ENCODE data around the gene PCDHB13.
"Not testable (repeated sequence)": the region's sequence is repeated elsewhere in the genome, so short reads cannot be mapped to it uniquely, and the experiment has no call there.

PCDHB13 gene

DNA sequence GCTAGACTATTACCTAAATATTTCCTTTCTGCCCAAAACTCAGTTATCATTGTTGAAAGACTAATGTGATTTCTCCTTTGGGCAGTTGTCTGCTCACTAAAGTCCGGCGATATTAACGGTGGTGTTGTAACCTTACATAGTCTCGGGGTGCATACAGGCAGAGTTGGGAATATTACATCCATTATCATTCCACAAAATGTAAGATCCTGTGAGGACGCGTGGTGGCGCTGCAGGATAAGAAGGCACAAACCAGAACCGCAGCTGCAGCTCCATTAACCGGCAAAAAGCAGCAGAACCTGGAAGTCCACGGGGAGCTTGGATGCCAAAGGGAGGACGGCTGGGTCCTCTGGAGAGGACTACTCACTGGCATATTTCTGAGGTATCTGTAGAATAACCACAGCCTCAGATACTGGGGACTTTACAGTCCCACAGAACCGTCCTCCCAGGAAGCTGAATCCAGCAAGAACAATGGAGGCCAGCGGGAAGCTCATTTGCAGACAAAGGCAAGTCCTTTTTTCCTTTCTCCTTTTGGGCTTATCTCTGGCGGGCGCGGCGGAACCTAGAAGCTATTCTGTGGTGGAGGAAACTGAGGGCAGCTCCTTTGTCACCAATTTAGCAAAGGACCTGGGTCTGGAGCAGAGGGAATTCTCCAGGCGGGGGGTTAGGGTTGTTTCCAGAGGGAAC is at the start of gene PCDHB13:
TSS of gene PCDHB13 (plus strand) at position 264 of the 684 bp plus-strand sequence. CDS start at position 469, 205 bp downstream.
- H3K27me3 ChIP-seq (ENCODE audit: insufficient read depth, low read length) = peaks cover 27% of the 10 kb centered on the region
- H3K36me3 ChIP-seq (ENCODE audit: insufficient read depth, low read length); H2AFZ ChIP-seq (ENCODE audit: low read length, unreplicated experiment); H3K79me2 ChIP-seq (ENCODE audit: control insufficient read depth, insufficient read depth, low read length, unreplicated experiment); H3K4me1 ChIP-seq (ENCODE audit: control insufficient read depth, insufficient read depth, low read length, unreplicated experiment); H3K27ac ChIP-seq (ENCODE audit: low read depth, low read length); H3K4me3 ChIP-seq (ENCODE audit: low read depth, low read length): not testable (repeated sequence)

GRCh38 chr5:141172381-141173204 is 41.1 kb upstream of the PCDHB13 start, which contains the start of gene PCDHB7:
Gene PCDHB7 (plus strand): TSS chr5:141172644. CDS start chr5:141172836, 192 bp downstream.
- H3K36me3 ChIP-seq (ENCODE audit: insufficient read depth, low read length) = no peaks in the 10 kb centered on the region
- H3K27ac ChIP-seq (ENCODE audit: low read depth, low read length) = no peak within 1 kb of the TSS
- peaks cover 27% of the 10 kb centered on the region for H3K27me3 ChIP-seq (ENCODE audit: insufficient read depth, low read length)
- peak within 1 kb of the TSS; percentile 41 for H2AFZ ChIP-seq (ENCODE audit: low read length, unreplicated experiment)
- H3K4me3 ChIP-seq (ENCODE audit: low read depth, low read length) = no peak within 1 kb of the TSS
- no peaks in the 10 kb centered on the region for H3K79me2 ChIP-seq (ENCODE audit: control insufficient read depth, insufficient read depth, low read length, unreplicated experiment)
- no peaks in the 10 kb centered on the region for H3K4me1 ChIP-seq (ENCODE audit: control insufficient read depth, insufficient read depth, low read length, unreplicated experiment)

DNA sequence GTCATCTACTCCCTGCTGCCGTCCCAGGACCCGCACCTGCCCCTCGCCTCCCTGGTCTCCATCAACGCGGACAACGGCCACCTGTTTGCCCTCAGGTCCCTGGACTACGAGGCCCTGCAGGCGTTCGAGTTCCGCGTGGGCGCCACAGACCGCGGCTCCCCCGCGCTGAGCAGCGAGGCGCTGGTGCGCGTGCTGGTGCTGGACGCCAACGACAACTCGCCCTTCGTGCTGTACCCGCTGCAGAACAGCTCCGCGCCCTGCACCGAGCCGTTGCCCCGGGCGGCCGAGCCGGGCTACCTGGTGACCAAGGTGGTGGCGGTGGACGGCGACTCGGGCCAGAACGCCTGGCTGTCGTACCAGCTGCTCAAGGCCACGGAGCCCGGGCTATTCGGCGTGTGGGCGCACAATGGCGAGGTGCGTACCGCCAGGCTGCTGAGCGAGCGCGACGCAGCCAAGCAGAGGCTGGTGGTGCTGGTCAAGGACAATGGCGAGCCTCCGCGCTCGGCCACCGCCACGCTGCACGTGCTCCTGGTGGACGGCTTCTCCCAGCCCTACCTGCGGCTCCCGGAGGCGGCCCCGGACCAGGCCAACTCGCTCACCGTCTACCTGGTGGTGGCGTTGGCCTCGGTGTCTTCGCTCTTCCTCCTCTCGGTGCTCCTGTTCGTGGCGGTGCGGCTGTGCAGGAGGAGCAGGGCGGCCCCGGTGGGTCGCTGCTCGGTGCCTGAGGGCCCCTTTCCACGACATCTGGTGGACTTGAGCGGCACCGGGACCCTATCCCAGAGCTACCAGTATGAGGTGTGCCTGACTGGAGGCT is 39.2 kb upstream of the PCDHB13 start:
- H3K27ac ChIP-seq (ENCODE audit: low read depth, low read length); H3K4me1 ChIP-seq (ENCODE audit: control insufficient read depth, insufficient read depth, low read length, unreplicated experiment); H3K4me3 ChIP-seq (ENCODE audit: low read depth, low read length); H3K36me3 ChIP-seq (ENCODE audit: insufficient read depth, low read length); H3K79me2 ChIP-seq (ENCODE audit: control insufficient read depth, insufficient read depth, low read length, unreplicated experiment); H2AFZ ChIP-seq (ENCODE audit: low read length, unreplicated experiment): not testable (repeated sequence)
- H3K27me3 ChIP-seq (ENCODE audit: insufficient read depth, low read length) = peaks cover 36% of the 10 kb centered on the region

GRCh38 chr5:141175933-141176332 is 37.8 kb upstream of the PCDHB13 start:
- no peaks in the 10 kb centered on the region for H3K36me3 ChIP-seq (ENCODE audit: insufficient read depth, low read length)
- no peak overlapping the region for H2AFZ ChIP-seq (ENCODE audit: low read length, unreplicated experiment)
- H3K4me3 ChIP-seq (ENCODE audit: low read depth, low read length) = no peak overlapping the region
- no peaks in the 10 kb centered on the region for H3K4me1 ChIP-seq (ENCODE audit: control insufficient read depth, insufficient read depth, low read length, unreplicated experiment)
- no peaks in the 10 kb centered on the region for H3K79me2 ChIP-seq (ENCODE audit: control insufficient read depth, insufficient read depth, low read length, unreplicated experiment)
- peaks cover 36% of the 10 kb centered on the region for H3K27me3 ChIP-seq (ENCODE audit: insufficient read depth, low read length)
- H3K27ac ChIP-seq (ENCODE audit: low read depth, low read length) = no peak overlapping the region

DNA sequence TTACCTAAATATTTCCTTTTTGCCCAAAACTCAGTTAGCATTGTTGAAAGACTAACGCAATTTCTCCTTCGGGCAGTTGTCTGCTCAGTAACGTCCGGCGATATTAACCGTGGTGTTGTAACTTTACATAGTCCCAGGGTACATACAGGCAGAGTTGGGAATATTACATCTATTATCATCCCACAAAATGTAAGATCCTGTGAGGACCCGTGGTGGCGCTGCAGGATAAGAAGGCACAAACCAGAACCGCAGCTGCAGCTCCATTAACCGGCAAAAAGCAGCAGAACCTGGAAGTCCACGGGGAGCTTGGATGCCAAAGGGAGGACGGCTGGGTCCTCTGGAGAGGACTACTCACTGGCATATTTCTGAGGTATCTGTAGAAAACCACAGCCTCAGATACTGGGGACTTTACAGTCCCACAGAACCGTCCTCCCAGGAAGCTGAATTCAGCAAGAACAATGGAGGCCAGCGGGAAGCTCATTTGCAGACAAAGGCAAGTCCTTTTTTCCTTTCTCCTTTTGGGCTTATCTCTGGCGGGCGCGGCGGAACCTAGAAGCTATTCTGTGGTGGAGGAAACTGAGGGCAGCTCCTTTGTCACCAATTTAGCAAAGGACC is 36.0 kb upstream of the PCDHB13 start, which contains the start of gene PCDHB8:
TSS of gene PCDHB8 (plus strand) at position 214 of the 615 bp plus-strand sequence. CDS start at position 459, 245 bp downstream.
- H3K27me3 ChIP-seq (ENCODE audit: insufficient read depth, low read length) = peaks cover 36% of the 10 kb centered on the region
- not testable (repeated sequence) for H2AFZ ChIP-seq (ENCODE audit: low read length, unreplicated experiment); H3K79me2 ChIP-seq (ENCODE audit: control insufficient read depth, insufficient read depth, low read length, unreplicated experiment); H3K4me1 ChIP-seq (ENCODE audit: control insufficient read depth, insufficient read depth, low read length, unreplicated experiment); H3K27ac ChIP-seq (ENCODE audit: low read depth, low read length); H3K36me3 ChIP-seq (ENCODE audit: insufficient read depth, low read length); H3K4me3 ChIP-seq (ENCODE audit: low read depth, low read length)

GRCh38 chr5:141179371-141179770 is 34.3 kb upstream of the PCDHB13 start:
- not testable (repeated sequence) for H3K4me1 ChIP-seq (ENCODE audit: control insufficient read depth, insufficient read depth, low read length, unreplicated experiment); H3K4me3 ChIP-seq (ENCODE audit: low read depth, low read length); H3K79me2 ChIP-seq (ENCODE audit: control insufficient read depth, insufficient read depth, low read length, unreplicated experiment); H2AFZ ChIP-seq (ENCODE audit: low read length, unreplicated experiment); H3K27ac ChIP-seq (ENCODE audit: low read depth, low read length); H3K36me3 ChIP-seq (ENCODE audit: insufficient read depth, low read length)
- H3K27me3 ChIP-seq (ENCODE audit: insufficient read depth, low read length) = peaks cover 29% of the 10 kb centered on the region

DNA sequence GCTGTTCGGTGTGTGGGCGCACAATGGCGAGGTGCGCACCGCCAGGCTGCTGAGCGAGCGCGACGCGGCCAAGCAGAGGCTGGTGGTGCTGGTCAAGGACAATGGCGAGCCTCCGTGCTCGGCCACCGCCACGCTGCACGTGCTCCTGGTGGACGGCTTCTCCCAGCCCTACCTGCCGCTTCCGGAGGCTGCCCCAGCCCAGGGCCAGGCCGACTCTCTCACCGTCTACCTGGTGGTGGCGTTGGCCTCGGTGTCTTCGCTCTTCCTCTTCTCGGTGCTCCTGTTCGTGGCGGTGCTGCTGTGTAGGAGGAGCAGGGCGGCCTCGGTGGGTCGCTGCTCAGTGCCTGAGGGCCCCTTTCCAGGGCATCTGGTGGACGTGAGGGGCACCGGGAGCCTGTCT is 33.8 kb upstream of the PCDHB13 start:
- not testable (repeated sequence) for H3K27ac ChIP-seq (ENCODE audit: low read depth, low read length); H3K4me1 ChIP-seq (ENCODE audit: control insufficient read depth, insufficient read depth, low read length, unreplicated experiment); H3K36me3 ChIP-seq (ENCODE audit: insufficient read depth, low read length); H3K79me2 ChIP-seq (ENCODE audit: control insufficient read depth, insufficient read depth, low read length, unreplicated experiment); H2AFZ ChIP-seq (ENCODE audit: low read length, unreplicated experiment); H3K4me3 ChIP-seq (ENCODE audit: low read depth, low read length)
- H3K27me3 ChIP-seq (ENCODE audit: insufficient read depth, low read length) = peaks cover 28% of the 10 kb centered on the region

GRCh38 chr5:141180313-141180712 is 33.4 kb upstream of the PCDHB13 start:
- no peak overlapping the region for H2AFZ ChIP-seq (ENCODE audit: low read length, unreplicated experiment)
- H3K79me2 ChIP-seq (ENCODE audit: control insufficient read depth, insufficient read depth, low read length, unreplicated experiment) = no peaks in the 10 kb centered on the region
- no peak overlapping the region for H3K4me3 ChIP-seq (ENCODE audit: low read depth, low read length)
- H3K36me3 ChIP-seq (ENCODE audit: insufficient read depth, low read length) = no peaks in the 10 kb centered on the region
- no peak overlapping the region for H3K27ac ChIP-seq (ENCODE audit: low read depth, low read length)
- no peaks in the 10 kb centered on the region for H3K4me1 ChIP-seq (ENCODE audit: control insufficient read depth, insufficient read depth, low read length, unreplicated experiment)
- peaks cover 24% of the 10 kb centered on the region for H3K27me3 ChIP-seq (ENCODE audit: insufficient read depth, low read length)

DNA sequence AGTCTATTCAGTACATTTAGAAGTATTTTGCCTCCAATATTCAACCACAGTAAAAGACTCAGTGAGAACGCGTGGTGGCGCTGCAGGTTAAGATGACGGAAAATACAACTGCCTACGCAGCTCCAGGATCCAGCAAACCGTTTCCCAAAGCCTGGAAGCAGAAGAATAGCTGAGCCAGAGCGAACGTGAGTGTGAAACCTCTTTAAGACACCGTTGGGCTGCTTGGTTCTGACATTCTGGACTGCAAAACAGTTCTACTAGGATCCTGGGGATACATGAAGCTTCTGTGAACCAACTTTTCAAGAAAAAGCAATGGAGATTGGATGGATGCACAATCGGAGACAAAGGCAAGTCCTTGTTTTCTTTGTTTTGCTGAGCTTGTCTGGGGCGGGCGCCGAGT is 31.5 kb upstream of the PCDHB13 start, which contains the start of gene PCDHB16:
TSS of gene PCDHB16 (plus strand) at position 140 of the 400 bp plus-strand sequence. CDS start at position 313, 173 bp downstream.
- H3K79me2 ChIP-seq (ENCODE audit: control insufficient read depth, insufficient read depth, low read length, unreplicated experiment) = no peaks in the 10 kb centered on the region
- no peak within 1 kb of the TSS for H3K27ac ChIP-seq (ENCODE audit: low read depth, low read length)
- H3K4me1 ChIP-seq (ENCODE audit: control insufficient read depth, insufficient read depth, low read length, unreplicated experiment) = no peaks in the 10 kb centered on the region
- no peaks in the 10 kb centered on the region for H3K36me3 ChIP-seq (ENCODE audit: insufficient read depth, low read length)
- peaks cover 13% of the 10 kb centered on the region for H3K27me3 ChIP-seq (ENCODE audit: insufficient read depth, low read length)
- H2AFZ ChIP-seq (ENCODE audit: low read length, unreplicated experiment) = no peak within 1 kb of the TSS
- no peak within 1 kb of the TSS for H3K4me3 ChIP-seq (ENCODE audit: low read depth, low read length)

Data from ACC112 (cell line).